Measurements from ENCODE around the gene NCKAP5.

GRCh38 chr2:132979339-132980093, 588.7 kb downstream of the NCKAP5 start:
- TF ChIP-seq CTCF (IDR thresholded peaks at IDR 0.05) (no peak), POLR2A (IDR thresholded peaks at IDR 0.05) (no peak)
